ENCODE results near the gene ACAD10. TPM values are rescaled to one million over a fixed set of nuclear protein-coding genes. Genes with fewer than 3 reads are reported as not detected.

The ACAD10 gene
- total RNA-seq, 1 experiment from 2014 or later = 25.3 TPM

- peaks cover 0 to 3% of the 10 kb centered on the region in 2 experiments; a peak in 2 of 4 replicates for H3K4me1 ChIP-seq (ENCODE audit: control insufficient read depth in 1 of 2, insufficient read depth in 2 of 2, low read length in 2 of 2)
- H3K27me3 ChIP-seq (ENCODE audit: insufficient read depth, low read length) = no peaks in the 10 kb centered on the region
- no peak for DNase-seq (ENCODE audit: low read depth, low spot score)
- peaks cover 3 to 4% of the 10 kb centered on the region in 2 experiments; a peak in 1 of 4 replicates for H3K36me3 ChIP-seq (ENCODE audit: control insufficient read depth in 1 of 2, insufficient read depth in 2 of 2, low read length in 2 of 2)
- ChIA-PET POLR2A (no interaction called here), RAD21 (ENCODE audit: low non-redundant PET in 1 of 2, low total read pairs in 2 of 2, uncharacterized antibody in 2 of 2, unreplicated experiment in 2 of 2) (no interaction called here), CTCF (no interaction called here)
- BruUV-seq (replicated peaks) = no TSS peak
- no peaks in the 10 kb centered on the region for H3K79me2 ChIP-seq (ENCODE audit: insufficient read depth, low read length)
- no peaks in the 10 kb centered on the region for H4K20me1 ChIP-seq (ENCODE audit: insufficient read depth)
- no peak overlapping the region for H3K4me3 ChIP-seq (replicated peaks in 1 of 2; ENCODE audit: low read depth in 1 of 2, low read length in 2 of 2)
- ATAC-seq = no peak
- no peaks in the 10 kb centered on the region for H3K9me3 ChIP-seq (ENCODE audit: control insufficient read depth in 1 of 2, insufficient read depth in 1 of 2, low read depth in 1 of 2, low read length in 2 of 2)
- H3K9ac ChIP-seq (ENCODE audit: low read length) = no peak overlapping the region
- H3K4me2 ChIP-seq (ENCODE audit: low read length) = no peak overlapping the region
- no peak overlapping the region for H3K27ac ChIP-seq (ENCODE audit: low read depth, low read length)
- H3K9me2 ChIP-seq (ENCODE audit: insufficient read depth) = no peaks in the 10 kb centered on the region
- no peak for TF ChIP-seq POLR2A (IDR thresholded peaks at IDR 0.05; ENCODE audit: borderline replicate concordance, extremely low read depth, insufficient read depth, insufficient read length)
- no peak for TF ChIP-seq REST (IDR thresholded peaks at IDR 0.05; ENCODE audit: low read depth)
- TF ChIP-seq MAX (IDR thresholded peaks at IDR 0.05) = no peak
- no peak for TF ChIP-seq EZH2phosphoT487 (IDR thresholded peaks at IDR 0.05; ENCODE audit: borderline replicate concordance)
- intact Hi-C loops (cut with micrococcal nuclease) = no loop called here
- no peak overlapping the region for H2AFZ ChIP-seq (ENCODE audit: low read depth, low read length, poor library complexity, severe bottlenecking)
Observed at GRCh38 chr12:111640506-111640905, 45.3 kb upstream of the ACAD10 start.

GRCh38 chr12:111642681-111643426 is 43.0 kb upstream of the ACAD10 start:
- DNase-seq (ENCODE audit: low read depth, low spot score) (no peak), ATAC-seq (no peak)
- ChIA-PET RAD21 (ENCODE audit: low non-redundant PET in 1 of 2, low total read pairs in 2 of 2, uncharacterized antibody in 2 of 2, unreplicated experiment in 2 of 2) (no interaction called here), CTCF (no interaction called here), POLR2A (no interaction called here)
- Histone ChIP-seq H3K36me3 (ENCODE audit: control insufficient read depth in 1 of 2, insufficient read depth in 2 of 2, low read length in 2 of 2) (peaks cover 5 to 12% of the 10 kb centered on the region in 2 experiments; a peak in 2 of 4 replicates), H3K79me2 (ENCODE audit: insufficient read depth, low read length) (no peaks in the 10 kb centered on the region), H3K4me2 (ENCODE audit: low read length) (no peak overlapping the region), H4K20me1 (ENCODE audit: insufficient read depth) (no peaks in the 10 kb centered on the region), H3K4me1 (ENCODE audit: control insufficient read depth in 1 of 2, insufficient read depth in 2 of 2, low read length in 2 of 2) (peaks cover 0 to 8% of the 10 kb centered on the region in 2 experiments; a peak in 2 of 4 replicates), H3K9ac (ENCODE audit: low read length) (no peak overlapping the region), H3K27me3 (ENCODE audit: insufficient read depth, low read length) (no peaks in the 10 kb centered on the region), H2AFZ (ENCODE audit: low read depth, low read length, poor library complexity, severe bottlenecking) (no peak overlapping the region), H3K9me2 (ENCODE audit: insufficient read depth) (no peaks in the 10 kb centered on the region), H3K4me3 (replicated peaks in 1 of 2; ENCODE audit: low read depth in 1 of 2, low read length in 2 of 2) (no peak overlapping the region), H3K27ac (ENCODE audit: low read depth, low read length) (no peak overlapping the region), H3K9me3 (ENCODE audit: control insufficient read depth in 1 of 2, insufficient read depth in 1 of 2, low read depth in 1 of 2, low read length in 2 of 2) (no peaks in the 10 kb centered on the region)
- intact Hi-C loops (cut with micrococcal nuclease) = no loop called here
- TF ChIP-seq SP1 (IDR thresholded peaks at IDR 0.05; ENCODE audit: low read depth) = no peak
- TF ChIP-seq RAD21 (IDR thresholded peaks at IDR 0.05; ENCODE audit: low read depth) = 0 out of 2 replicates have a peak, but pooled peaks have one; percentile 7
- BruUV-seq (replicated peaks) = no TSS peak

All from HCT116 (cell line).